HuH-7.5 (cell line): ENCODE results near the gene SCAMP1.
A peak's percentile ranks its signal among the peaks of the same experiment; 100 is the strongest.
"Not testable (repeated sequence)": the region's sequence is repeated elsewhere in the genome, so short reads cannot be mapped to it uniquely, and the experiment has no call there.

ENCODE experiments used
- DNase-seq: peaks from one replicate; pipeline ENCODE4 v3.0.0; 2011; ENCODE audit warnings: low spot score

The SCAMP1 gene, protein sequence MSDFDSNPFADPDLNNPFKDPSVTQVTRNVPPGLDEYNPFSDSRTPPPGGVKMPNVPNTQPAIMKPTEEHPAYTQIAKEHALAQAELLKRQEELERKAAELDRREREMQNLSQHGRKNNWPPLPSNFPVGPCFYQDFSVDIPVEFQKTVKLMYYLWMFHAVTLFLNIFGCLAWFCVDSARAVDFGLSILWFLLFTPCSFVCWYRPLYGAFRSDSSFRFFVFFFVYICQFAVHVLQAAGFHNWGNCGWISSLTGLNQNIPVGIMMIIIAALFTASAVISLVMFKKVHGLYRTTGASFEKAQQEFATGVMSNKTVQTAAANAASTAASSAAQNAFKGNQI

DNA sequence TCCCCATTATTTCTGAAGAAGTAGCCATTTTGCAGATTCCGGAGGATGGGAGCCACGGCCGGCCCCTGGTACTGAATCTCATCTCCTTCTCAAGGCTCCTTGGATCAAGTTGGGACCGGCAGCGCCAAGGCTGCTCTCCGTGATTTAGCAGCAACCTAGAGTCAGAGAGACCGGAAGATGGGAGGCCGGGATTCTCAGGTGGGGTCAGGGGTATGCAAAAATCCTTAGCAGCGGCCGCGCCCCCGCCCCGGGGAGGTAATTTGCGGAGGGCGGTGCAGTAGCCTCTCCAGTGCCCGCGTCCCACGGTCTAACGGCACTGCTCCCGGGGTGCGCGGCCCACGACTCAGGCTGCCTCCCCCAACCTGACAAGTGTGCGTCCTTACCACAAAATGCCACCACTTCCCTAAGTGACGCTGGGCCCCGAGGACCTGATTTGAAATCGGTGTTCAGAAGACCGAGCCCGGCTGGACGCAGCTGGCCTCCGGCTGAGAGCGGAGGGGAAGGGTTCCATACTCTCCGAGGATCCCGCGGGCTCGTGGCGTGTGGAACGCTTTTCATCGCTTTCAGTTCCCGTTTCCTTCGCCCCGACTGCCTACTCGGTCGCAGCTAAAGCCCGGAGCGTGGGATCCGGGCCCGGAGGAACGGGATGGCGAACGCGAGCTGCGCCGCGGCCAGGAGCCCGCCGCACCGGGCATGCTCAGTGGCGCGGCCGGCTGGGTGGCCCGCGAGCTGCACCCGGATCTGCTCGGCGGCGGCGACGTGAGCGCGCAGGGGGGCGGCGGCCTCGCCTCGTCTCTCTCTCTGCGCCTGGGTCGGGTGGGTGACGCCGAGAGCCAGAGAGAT, at the start of gene SCAMP1:
Gene SCAMP1, plus strand, starts transcription at position 787 of the 843 bp plus-strand sequence. Its CDS starts 55 bp downstream, at position 842.
- peak; percentile 77 for DNase-seq

DNA sequence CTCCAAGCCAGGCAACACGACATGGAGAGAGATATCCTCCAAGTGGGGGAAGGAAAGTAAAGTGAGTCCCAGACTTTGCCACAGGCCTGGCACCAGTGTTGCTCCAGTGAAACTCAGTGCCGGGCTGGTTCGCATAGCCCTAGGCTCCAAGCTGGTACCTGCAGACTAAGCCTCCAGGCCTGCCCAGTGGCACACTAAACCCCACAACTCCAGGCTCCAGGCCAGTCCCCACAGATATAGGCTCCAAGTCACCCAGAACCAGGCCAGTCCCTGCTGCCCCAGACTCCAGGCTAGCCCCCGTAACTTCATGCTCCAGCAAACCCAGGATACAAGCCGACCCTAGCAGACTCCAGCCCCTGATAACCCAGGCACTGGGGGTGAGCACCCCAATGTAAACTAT, 42.9 kb upstream of the SCAMP1 start:
- DNase-seq = no peak

- DNase-seq = no peak
These were observed 42.1 kb upstream of the SCAMP1 start for GRCh38 chr5:78318337-78318736.

GRCh38 chr5:78320401-78320800, 40.0 kb upstream of the SCAMP1 start:
- DNase-seq = no peak

DNA sequence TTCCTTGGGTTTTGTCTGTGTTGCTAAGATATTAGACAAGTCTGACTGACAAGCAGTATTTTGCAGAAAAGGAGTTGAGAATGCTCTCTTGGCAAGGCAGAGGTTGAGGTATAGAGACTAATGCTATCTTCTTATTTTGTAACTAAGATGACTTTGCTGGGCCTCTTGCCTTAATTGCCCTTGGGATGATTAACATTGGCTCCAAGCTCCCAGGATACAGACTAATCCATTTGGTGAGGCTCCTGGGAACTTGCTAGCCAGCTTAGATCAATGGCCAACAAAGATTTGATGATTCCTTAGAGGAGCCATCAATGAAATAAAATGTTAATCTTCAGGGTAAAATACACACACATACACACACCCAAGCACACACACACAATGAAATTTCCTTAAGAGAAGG, 37.2 kb upstream of the SCAMP1 start:
- no peak for DNase-seq

GRCh38 chr5:78326930-78327329, 33.5 kb upstream of the SCAMP1 start:
- no peak for DNase-seq

- DNase-seq = no peak
These were observed 32.5 kb upstream of the SCAMP1 start for GRCh38 chr5:78327761-78328510.

GRCh38 chr5:78328585-78329173, 31.7 kb upstream of the SCAMP1 start:
- DNase-seq = no peak

DNA sequence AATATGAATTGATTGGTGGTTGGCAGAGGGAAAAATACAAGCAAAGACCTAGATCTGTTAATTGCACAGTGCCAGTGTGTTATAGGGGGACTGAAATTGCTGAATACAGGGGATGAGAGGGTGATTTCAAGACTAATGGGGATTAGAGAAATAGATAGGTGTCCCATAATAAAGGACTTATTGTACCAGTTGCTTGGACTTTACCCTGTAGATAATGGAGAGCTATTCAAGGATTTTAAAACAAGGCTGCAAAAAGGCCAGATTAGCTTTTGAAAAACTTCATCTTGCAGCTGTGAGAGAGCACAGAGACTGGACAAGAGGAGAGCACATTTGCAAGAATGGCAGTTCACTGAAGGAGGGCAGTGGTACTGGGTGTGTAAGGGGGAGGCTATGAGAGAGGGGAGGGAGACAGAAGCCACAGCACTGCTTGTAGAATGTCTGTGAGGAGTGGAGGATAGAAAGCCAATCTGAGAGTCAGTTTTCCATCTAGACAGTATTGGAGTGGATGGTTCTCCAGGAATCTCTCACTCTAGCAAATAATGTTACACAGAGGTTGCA, 28.8 kb upstream of the SCAMP1 start:
- DNase-seq = no peak

DNA sequence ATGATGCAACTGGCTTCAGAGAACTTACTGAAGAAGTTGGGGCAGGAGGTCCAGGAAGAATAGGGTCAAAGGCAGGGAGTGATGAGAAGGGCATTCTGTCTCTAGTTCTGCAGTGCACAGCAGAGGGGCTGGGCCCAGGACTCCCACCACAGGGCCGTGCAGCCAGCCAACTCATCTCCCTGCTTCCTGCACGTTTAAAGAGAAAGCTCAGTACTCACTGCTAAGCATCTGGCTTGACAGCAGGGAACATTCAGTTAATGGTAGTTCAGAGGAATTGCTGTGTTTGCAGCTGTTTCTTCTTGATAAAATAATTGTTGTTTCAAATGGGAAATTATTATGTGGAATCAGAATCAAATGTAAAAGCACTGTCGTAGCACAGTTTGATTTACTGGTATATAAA, 25.6 kb upstream of the SCAMP1 start:
- no peak for DNase-seq

GRCh38 chr5:78335976-78336375, 24.4 kb upstream of the SCAMP1 start:
- no peak for DNase-seq

- DNase-seq = no peak
These were observed 23.7 kb upstream of the SCAMP1 start for GRCh38 chr5:78336698-78337097.

GRCh38 chr5:78339617-78340436, 20.6 kb upstream of the SCAMP1 start:
- DNase-seq = no peak

DNA sequence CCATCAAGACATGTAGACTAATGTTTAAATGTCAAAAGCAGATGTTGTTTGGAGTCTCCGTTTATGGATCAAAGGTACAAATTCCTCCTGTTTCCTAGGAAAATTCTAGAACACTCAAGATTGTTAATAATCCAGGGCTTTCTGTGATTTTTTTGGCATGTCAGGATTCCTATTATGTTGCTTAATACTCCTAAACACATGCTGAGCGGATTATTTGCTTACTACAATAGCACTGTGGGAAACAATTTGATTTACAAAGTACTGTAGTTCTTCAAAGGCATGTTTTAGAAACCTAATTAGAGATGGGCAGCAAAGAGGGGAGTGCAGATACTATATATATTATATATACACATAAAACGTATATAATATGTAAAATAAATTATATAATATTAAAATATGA, 19.0 kb upstream of the SCAMP1 start:
- DNase-seq = no peak

GRCh38 chr5:78345485-78345884, 14.9 kb upstream of the SCAMP1 start:
- no peak for DNase-seq

- no peak for DNase-seq
These were observed 6.9 kb upstream of the SCAMP1 start for GRCh38 chr5:78353520-78353919.

- DNase-seq = no peak
These were observed 6.2 kb upstream of the SCAMP1 start for GRCh38 chr5:78354066-78354670.

GRCh38 chr5:78355561-78355960, 4.9 kb upstream of the SCAMP1 start:
- DNase-seq = no peak

DNA sequence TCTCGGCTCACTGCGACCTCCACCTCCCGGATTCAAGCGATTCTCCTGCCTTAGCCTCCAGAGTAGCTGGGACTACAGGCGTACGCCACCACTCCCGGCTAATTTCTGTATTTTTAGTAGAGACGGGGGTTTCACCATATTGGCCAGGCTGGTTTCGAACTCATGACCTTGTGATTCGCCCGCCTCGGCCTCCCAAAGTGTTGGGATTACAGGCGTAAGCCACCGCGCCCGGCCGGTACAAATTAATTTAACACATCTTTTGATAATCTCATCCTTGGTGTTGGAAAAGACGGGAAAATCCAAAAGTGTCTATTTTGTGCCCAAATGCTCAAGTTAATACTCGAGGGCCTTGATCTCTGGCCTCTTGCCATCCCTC, 974 bp upstream of the SCAMP1 start:
- not testable (repeated sequence) for DNase-seq

GRCh38 chr5:78360674-78360923, 182 bp downstream of the SCAMP1 start:
- no peak for DNase-seq
